Bronchial epithelial cell (primary cell): ENCODE data around the gene MALT1. TPM values are rescaled to one million over a fixed set of nuclear protein-coding genes. Genes with fewer than 3 reads are reported as not detected.

ENCODE experiments used
- DNase-seq: peaks from one replicate; pipeline ENCODE4 v3.0.0-alpha.2; 2010; ENCODE audit warnings: low read depth
- FAIRE-seq: peaks from 2 replicates; lab custom pipeline; 2011; peaks lifted over from hg19 to GRCh38; lab: Jason Lieb, UNC
- H3K27me3 ChIP-seq: 2 replicates; pipeline ENCODE4 v1.5.1; 2011; ENCODE audit warnings: low read length; ENCODE audit not compliant: control insufficient read depth, insufficient read depth
- H3K36me3 ChIP-seq: 2 replicates; pipeline ENCODE4 v1.5.1; 2011; ENCODE audit warnings: low read length; ENCODE audit not compliant: control insufficient read depth, insufficient read depth
- H3K4me3 ChIP-seq: 2 replicates; pipeline ENCODE4 v1.5.1; 2011; ENCODE audit warnings: mild to moderate bottlenecking, low read depth, low read length, control low read depth
- total RNA-seq: library from RNA; depleted of rRNA; stranded (reverse); fragments of >200 nt; gene quantifications from 2 replicates; pipeline ENCODE4 v1.2.1, GENCODE V29; 2014
- TF ChIP-seq, protein P1 (sequence below): IDR thresholded peaks from 2 replicates; pipeline ENCODE4 v1.5.1; 2011; ENCODE audit warnings: mild to moderate bottlenecking, moderate library complexity, low read length, control low read depth, inconsistent platforms; ENCODE audit not compliant: insufficient read depth, severe bottlenecking

MALT1 gene
- total RNA-seq, 1 donor from 2014 or later, result 62.4 TPM

DNA sequence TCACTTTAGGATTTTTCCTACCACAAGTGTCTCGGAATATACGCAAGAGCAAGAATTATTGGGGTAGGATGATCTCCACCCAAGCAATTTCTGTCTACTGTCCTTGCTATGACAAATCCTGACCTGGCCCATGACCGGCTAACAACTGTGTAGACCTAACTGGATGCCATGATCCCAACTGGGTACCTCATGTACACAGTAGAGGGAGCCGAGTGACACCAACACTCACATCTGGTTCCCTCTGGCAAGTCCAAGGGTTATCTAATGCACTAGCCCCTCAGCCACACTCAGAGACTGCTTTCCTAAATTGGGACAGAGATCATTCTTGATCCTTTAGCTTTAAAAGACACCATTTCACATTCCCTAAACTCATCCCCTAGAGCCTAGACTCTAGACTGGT is 132.7 kb downstream of the MALT1 start:
- FAIRE-seq (peak; percentile 32), DNase-seq (no peak)
- Histone ChIP-seq H3K27me3 (no peaks in the 10 kb centered on the region), H3K36me3 (no peaks in the 10 kb centered on the region), H3K4me3 (no peak overlapping the region)
- TF ChIP-seq, protein P1, sequence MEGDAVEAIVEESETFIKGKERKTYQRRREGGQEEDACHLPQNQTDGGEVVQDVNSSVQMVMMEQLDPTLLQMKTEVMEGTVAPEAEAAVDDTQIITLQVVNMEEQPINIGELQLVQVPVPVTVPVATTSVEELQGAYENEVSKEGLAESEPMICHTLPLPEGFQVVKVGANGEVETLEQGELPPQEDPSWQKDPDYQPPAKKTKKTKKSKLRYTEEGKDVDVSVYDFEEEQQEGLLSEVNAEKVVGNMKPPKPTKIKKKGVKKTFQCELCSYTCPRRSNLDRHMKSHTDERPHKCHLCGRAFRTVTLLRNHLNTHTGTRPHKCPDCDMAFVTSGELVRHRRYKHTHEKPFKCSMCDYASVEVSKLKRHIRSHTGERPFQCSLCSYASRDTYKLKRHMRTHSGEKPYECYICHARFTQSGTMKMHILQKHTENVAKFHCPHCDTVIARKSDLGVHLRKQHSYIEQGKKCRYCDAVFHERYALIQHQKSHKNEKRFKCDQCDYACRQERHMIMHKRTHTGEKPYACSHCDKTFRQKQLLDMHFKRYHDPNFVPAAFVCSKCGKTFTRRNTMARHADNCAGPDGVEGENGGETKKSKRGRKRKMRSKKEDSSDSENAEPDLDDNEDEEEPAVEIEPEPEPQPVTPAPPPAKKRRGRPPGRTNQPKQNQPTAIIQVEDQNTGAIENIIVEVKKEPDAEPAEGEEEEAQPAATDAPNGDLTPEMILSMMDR, result no peak

Other genes with a start within 250 kb of the MALT1 start
- gene ALPK2, start 42.4 kb upstream of the MALT1 start, total RNA-seq, result 0.26 TPM in 1 of 2 replicates, not detected in the other
- 39.7 and 41.3 TPM in 2 replicates for gene ZNF532, start 193.4 kb downstream of the MALT1 start, total RNA-seq